Raji (cell line): ENCODE data around the gene HS3ST3B1.

Source experiments
- POLR2A ChIP-seq: IDR thresholded peaks from 2 replicates; pipeline ENCODE4 v1.6.1; 2011; ENCODE audit warnings: low read depth, low read length, control low read depth; ENCODE audit not compliant: insufficient read depth

HS3ST3B1 gene

DNA sequence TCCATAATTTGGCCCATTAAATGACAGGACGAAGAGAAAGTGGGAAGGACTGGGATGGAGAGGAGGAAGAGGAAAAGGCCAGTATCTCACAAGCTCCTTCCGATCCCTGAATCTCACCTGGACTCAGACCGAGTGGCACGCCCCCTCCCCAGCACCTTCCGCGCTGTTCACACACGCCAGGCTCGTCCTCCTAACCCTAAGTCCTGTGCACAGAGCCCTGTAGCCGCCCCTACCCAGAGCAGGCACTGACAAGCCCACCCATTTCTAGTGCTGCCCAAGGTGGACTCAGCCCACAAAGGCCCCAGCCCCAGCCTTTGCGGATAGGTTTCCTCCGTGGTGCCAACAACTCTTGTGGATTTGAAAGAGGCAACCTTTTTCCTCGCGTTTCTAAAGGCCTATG, 9.2 kb downstream of the HS3ST3B1 start:
- TF ChIP-seq POLR2A: no peak

DNA sequence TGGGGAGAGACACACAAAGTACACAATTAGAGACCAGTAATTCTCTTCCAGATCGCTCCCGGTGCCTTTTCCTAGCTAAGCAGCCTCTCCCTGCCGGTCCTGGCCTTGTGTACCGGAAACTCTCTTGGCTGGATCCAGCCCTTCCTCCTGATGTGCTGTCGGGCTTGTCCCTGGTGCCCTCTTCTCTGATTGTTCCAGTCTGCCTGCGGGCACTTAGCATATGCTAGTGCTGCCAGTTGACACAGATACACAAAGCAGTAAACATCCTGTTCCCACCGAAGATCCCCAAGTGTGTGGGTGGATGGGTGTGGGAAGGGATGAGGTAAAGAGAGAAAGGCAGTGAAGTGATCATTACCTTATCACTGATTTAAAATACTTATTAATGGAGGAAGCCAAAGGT, 9.7 kb downstream of the HS3ST3B1 start:
- no peak for TF ChIP-seq POLR2A

DNA sequence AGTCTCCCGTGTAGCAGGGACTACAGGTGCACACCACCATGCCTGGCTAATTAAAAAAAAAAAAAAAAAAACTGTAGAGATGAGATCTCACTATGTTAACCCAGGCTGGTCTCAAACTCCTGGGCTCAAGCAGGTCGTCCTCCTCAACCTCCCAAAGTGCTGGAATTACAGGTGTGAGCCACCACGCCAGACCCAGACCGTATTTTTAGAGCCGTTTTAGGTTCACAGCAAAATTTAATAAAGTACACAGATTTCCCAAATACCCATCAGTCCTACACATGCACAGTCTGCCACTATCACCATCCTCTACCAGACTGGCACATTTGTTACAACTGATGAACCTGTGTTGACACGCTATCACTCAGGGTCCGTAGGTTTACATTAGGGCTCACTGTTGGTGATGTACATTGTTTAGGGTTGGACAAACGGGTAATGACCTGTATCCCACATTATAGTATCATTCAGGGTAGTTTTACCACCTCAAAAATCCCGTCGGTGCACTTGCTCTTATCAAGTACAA, 10.4 kb downstream of the HS3ST3B1 start:
- no peak for TF ChIP-seq POLR2A

DNA sequence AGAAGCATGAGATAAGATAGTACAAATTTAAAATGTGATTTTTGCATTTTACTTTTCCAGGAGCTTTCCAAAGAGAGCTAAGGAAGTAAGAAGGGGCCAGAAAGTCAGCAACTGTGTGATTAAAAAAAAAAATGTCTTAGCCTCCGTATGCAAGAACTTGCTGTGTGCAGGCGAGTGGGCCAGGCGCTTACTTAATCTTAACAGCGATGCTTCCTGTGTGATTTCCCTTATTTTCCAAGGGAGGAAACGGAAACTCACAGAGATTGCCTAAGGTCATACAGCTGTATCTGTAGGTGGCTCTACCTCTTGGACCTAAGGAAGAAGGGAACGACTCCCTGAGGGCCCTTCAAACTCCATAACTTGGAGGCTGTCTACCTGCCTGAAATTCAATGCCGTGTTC, 11.1 kb downstream of the HS3ST3B1 start:
- no peak for TF ChIP-seq POLR2A

DNA sequence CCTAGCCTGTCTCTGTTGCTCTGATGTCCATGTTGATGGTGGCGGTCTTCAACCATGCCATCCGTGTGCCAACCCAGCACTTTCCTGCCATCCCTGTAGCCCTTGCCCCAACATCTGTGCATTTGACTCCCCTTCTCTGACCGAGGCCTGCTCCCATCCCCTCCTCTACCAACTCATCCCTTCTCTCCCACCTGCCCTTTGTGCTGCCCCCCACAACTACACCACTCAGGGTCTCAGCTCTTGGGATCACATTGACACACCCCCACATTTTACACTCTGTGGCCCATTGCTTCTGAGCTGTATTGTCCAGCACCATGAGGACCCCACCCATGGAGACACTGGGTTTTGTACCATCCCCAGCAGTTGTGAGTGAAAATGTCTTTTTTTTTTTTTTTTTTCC, 11.6 kb downstream of the HS3ST3B1 start:
- TF ChIP-seq POLR2A: no peak

DNA sequence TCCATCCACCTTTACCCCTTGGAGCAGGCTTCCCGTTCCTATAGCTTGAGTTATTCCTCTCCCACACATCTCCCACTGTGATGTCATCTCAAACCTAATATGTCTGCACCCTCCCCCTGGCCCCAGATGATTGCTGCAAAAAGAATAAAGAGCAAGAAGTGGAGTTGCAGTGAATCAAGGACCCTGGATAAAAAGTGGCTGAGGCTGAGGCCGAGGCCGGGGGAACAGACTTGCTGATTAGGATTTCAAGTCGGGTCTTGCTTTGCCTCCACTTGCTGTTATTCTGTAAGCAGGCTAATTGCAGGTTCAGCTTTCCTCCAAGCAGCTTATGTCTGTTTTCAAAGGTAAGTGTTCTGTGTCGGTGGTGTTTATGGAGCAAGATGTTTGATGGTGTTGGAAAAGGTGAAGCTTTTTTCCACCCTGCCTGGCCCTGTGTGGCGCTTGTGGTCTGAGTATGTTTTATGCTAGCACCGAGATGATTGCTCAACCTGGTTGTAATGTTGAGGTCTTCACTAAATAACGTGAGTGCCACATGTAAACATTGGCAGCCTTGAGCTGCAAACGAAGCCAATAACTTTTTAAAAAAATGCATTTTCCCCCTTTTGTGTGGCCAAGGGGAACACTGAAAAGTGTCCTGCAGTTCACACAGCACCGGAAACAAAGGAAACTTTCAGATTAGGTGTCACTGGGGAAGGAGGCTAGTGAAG, 15.4 kb downstream of the HS3ST3B1 start:
- TF ChIP-seq POLR2A: no peak

DNA sequence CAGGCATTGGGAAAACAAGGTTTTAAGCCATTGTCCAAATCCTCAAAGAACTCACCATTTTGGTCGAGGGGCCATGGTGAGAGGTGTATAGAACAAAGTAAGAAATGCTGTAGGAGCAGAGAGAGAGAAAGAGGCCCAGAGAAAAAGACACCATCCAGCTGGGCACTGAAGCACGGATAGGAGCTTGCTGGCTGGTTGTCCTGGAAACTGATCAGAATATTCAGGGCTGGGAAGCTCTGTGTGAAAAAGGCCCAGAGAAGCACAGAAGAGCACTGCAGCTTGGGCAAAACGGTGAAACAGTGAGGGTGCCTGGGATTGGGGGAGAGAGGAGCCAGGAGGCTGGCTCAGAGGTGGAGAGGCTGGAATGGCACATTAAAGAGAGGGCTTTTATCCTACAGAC, 16.5 kb downstream of the HS3ST3B1 start:
- TF ChIP-seq POLR2A: no peak

DNA sequence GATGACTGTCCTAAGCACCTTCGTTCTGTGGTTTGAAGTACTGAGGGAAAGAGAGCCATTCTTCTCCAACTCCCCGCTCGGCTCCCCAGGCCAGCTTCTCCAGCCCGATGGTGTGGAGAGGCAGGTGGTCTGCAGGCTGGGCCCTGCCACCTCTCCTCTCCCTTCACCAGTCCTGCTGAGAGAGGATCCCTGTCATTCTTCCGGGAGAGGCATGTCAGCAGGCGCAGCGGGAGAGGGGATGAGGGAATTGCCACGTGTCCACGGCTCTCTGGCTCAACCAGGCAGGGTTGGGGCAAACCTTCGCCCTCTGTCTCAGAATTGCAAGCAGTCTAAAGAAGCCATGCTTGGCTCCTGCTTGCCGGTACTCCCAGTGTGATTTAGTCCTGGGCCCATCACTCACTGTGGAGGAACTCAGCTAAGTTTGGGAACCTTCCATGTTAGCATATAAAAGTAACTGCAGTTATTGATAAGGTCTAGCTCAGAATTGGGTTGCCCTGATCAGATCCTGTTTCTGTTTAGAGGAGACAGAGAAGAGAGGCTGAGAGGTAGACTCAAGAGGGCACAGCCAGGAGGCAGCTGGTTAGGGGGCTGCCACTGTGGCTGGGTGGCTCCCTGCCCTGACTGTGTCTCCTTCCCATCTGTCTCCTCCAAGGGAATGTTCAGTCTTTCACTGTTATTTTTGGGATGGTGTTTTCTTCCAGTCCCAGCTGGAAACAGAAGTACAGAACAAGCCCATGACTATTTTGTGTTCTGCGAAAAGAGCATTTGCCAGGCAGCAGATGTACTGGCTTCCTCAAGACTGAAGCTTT, 17.4 kb downstream of the HS3ST3B1 start:
- TF ChIP-seq POLR2A: no peak

DNA sequence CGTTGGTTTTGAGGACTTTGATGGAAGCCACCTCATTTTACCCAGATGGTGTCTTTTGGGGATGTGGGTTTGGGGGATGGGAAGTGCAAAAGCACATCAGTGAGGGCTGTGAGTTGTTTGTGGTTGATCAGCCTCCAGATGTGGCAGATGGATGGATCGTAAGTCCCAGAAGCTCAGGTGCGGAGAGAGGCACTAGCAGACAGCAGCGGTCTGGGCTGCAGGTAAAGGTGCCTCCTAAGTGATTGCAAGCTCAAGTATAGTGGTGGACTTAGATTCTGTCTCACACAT, 18.0 kb downstream of the HS3ST3B1 start:
- no peak for TF ChIP-seq POLR2A

DNA sequence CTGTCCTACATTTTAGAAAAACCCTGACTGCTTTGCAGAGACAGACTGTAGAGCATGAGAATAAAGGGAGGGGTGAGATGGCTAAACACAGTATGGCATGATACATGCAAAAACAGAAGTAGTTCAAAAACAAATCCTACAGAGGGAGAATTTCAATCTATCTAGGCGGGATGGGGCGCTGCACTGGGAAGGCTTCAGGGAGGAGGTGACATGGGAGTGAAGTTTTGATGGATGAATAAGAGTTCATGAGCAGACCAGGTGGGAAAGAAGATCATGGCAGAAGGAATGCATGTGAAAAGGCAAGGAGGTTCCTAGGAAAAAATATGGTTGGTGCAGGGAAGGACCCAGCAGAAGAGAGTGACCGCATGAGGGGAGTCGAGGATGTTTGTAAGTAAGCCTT, 19.2 kb downstream of the HS3ST3B1 start:
- no peak for TF ChIP-seq POLR2A

DNA sequence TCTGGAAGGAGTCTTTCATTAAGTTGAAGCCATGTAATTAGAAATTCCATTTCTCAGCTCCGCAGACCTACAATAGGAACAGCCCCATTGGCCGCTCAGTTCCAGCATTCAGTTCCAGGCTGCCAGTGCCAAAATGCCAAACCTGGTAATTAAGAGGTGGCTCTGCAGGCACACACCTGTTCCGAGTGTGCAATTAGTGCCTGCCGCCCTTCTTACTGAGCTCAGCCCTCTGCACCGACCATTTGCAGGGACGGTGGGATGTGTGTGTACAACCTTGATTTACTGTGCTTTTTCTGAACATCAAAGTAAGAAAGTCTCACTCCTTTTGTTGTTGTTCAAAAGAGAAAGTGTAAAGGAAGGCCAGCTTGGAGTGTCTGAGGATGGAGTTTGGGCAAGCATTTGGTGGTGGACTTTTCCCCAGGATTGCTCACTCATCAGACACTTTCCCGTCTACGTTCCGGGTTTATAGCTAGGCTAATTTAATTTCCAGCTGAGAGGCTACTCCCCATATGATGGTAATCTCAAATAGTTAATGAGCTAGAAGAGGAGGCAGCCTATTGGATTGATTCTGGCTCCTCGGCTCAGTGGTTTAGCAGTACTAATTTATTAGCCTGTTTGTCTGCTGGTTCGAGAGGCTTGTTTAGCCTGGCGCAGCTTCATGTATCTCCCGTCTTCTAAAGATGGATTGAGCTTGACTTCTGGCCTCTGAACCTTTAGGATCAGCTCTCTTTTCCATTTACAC, 20.0 kb downstream of the HS3ST3B1 start:
- TF ChIP-seq POLR2A: no peak

DNA sequence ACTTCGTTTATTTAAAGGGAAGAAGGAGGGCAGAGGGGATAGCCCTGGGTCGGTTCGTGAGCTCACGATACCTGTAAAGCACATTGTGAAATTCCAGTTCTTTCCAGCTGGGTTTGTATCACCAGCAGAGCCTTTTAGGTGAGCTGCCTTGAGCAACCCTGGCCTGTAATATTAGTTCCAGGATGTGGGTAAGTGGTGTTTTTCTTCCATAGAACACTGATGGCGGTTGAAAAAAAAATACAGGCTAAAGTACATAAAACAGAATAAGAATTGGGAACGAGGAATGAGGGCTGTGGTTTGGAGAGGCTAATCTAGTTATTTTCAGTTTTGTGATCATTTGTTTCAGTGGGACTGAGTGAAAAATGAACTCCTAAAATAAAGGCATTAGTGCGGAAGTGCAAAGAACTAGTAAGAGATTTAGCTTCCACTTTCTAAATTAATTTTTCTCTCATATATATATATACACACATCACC, 20.6 kb downstream of the HS3ST3B1 start:
- no peak for TF ChIP-seq POLR2A

DNA sequence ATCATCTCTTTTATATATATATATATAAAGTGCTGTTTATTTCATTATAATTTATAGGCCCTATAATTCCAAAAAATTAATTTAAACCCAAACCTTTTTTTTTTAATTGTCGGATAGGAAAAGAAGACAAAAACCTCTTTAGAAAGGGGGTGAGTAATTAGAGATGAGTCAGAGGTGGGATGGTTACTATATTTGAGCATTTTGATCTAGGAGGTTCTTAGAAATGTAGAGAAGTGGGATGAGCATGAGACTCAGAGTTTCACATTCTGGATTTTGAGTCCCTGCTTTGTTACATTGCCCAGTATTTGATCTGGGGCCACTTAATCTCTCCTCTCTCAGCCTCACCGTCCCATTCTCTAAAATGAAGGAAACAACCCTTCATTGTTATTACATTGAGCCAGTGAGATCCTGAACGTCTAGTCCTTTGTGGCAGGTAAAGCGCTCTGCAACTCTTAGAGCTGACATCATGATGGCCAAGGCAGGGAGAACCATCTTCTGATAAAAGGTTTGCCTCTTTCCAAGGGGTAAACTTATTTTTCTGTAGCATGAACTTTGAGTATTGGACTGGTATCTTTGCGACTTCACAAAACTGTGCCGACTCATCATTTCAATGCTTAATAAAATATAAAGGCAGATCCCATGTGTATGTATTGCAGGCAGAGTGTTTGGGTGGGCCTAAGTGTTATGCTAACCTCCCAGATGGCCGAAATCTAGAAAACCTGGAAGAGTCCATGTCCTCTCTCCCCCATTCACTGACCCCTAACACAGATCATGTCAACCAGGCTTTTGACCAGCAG, 21.3 kb downstream of the HS3ST3B1 start:
- no peak for TF ChIP-seq POLR2A

DNA sequence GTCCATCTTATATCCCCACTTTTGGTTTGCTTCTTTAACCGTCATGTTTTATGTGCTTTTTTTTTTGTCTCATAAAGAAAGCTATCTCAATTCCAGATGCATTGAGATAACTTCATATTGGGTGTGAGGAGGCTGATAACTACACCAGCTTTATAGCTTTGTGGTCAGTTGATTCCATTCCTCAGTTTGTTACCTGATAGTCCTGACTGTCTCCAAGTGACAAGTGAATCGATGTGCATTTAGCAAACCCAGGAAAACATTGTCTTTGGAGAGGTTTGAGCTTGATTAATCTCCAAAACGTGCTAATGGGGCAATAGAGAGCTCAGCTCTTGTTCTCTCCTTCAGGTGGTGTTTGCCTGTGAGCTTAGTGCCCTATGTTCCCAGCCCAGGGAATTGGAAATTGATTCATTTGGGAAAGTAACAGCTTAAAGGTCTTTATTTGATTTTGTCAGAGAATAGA, 22.7 kb downstream of the HS3ST3B1 start:
- TF ChIP-seq POLR2A: no peak
